Measurements from ENCODE around the gene RSPRY1. TPM values are rescaled to one million over a fixed set of nuclear protein-coding genes. Genes with fewer than 3 reads are reported as not detected.

Gene RSPRY1
- polyA plus RNA-seq, 2 of the 4 experiments (the other 2 are of a cell fraction): 32.2 to 50.0 TPM

GRCh38 chr16:57234707-57235092, 48.6 kb downstream of the RSPRY1 start:
- Histone ChIP-seq H3K27ac (no peak overlapping the region), H3K4me1 (no peaks in the 10 kb centered on the region), H3K4me3 (no peak overlapping the region), H3K4me2 (no peak overlapping the region), H3K9me3 (no peaks in the 10 kb centered on the region)
- no peak for TF ChIP-seq JUNB (IDR thresholded peaks at IDR 0.05)
- no peak for TF ChIP-seq POLR2AphosphoS2 (conservative IDR thresholded peaks at IDR 0.05; ENCODE audit: low read length)
- TF ChIP-seq MAFK (IDR thresholded peaks at IDR 0.05; ENCODE audit: partially characterized antibody): no peak
- no peak for TF ChIP-seq CBX8 (IDR thresholded peaks at IDR 0.05)
- no peak for TF ChIP-seq FOSL2 (IDR thresholded peaks at IDR 0.05)
- TF ChIP-seq FOSL2 (CRISPR knock-in tag; IDR thresholded peaks at IDR 0.05): no peak
- TF ChIP-seq RFX5 (IDR thresholded peaks at IDR 0.05): no peak
- TF ChIP-seq EHMT2 (IDR thresholded peaks at IDR 0.05; ENCODE audit: low read depth): no peak
- TF ChIP-seq ZSCAN20 (CRISPR knock-in tag; IDR thresholded peaks at IDR 0.05): no peak
- no peak for TF ChIP-seq HES2 (IDR thresholded peaks at IDR 0.05)
- no peak for TF ChIP-seq ZC3H11A (IDR thresholded peaks at IDR 0.05)
- no peak for TF ChIP-seq SREBF2 (IDR thresholded peaks at IDR 0.05)
- TF ChIP-seq HOXA7 (CRISPR knock-in tag; IDR thresholded peaks at IDR 0.05): no peak
- no peak for DNase-seq (ENCODE audit: low read depth in 1 of 2, low spot score in 1 of 2)
- ChIA-PET POLR2A (no interaction called here), CTCF (no interaction called here)
- ATAC-seq: no peak
- FAIRE-seq: no peak

GRCh38 chr16:57235128-57236021, 49.2 kb downstream of the RSPRY1 start:
- CTCF ChIA-PET: interaction anchor here (0.6 to 1.1 kb wide), 3 partner anchors 13 to 69 kb away, joined by 3 read pairs; no protein-coding TSS in a partner anchor
- Histone ChIP-seq H3K4me1 (no peaks in the 10 kb centered on the region), H3K9me3 (no peaks in the 10 kb centered on the region), H3K4me3 (no peak overlapping the region), H3K4me2 (no peak overlapping the region), H3K27ac (no peak overlapping the region)
- no peak for ATAC-seq
- no peak for DNase-seq (ENCODE audit: low read depth in 1 of 2, low spot score in 1 of 2)
- WGBS (ENCODE audit: missing lambda C conversion rate): 75% methylated on average over 8 of the region's 8 CpGs
- no peak for FAIRE-seq
- no peak for TF ChIP-seq FOSB (CRISPR knock-in tag; IDR thresholded peaks at IDR 0.05)
- no peak for TF ChIP-seq JUNB (IDR thresholded peaks at IDR 0.05)
- no peak for TF ChIP-seq SMC3 (IDR thresholded peaks at IDR 0.05)
- no peak for TF ChIP-seq TP53 (CRISPR knock-in tag; IDR thresholded peaks at IDR 0.05)
- TF ChIP-seq EHF (CRISPR knock-in tag; IDR thresholded peaks at IDR 0.05): no peak
- TF ChIP-seq REST (IDR thresholded peaks at IDR 0.05): no peak
- POLR2A ChIA-PET: interaction anchor here (1.6 kb wide), 1 partner anchor 10 kb away, joined by 4 read pairs; the partner anchor contains the start of gene ARL2BP

- CTCF ChIA-PET: interaction anchor here (0.8 to 1.1 kb wide), 3 partner anchors 10 to 69 kb away, joined by 3 read pairs; no protein-coding TSS in a partner anchor
- TF ChIP-seq EHF (CRISPR knock-in tag; IDR thresholded peaks at IDR 0.05): no peak
- no peak for TF ChIP-seq EHMT2 (IDR thresholded peaks at IDR 0.05; ENCODE audit: low read depth)
- TF ChIP-seq E2F6 (IDR thresholded peaks at IDR 0.05; ENCODE audit: borderline replicate concordance, low read depth): no peak
- TF ChIP-seq SREBF2 (IDR thresholded peaks at IDR 0.05): no peak
- TF ChIP-seq MAX (IDR thresholded peaks at IDR 0.05): no peak
- TF ChIP-seq TFCP2L1 (CRISPR knock-in tag; IDR thresholded peaks at IDR 0.05): no peak
- no peak for TF ChIP-seq SMC3 (IDR thresholded peaks at IDR 0.05)
- TF ChIP-seq KDM5A (IDR thresholded peaks at IDR 0.05): no peak
- TF ChIP-seq NPAS2 (CRISPR knock-in tag; IDR thresholded peaks at IDR 0.05; ENCODE audit: borderline replicate concordance): no peak
- no peak for TF ChIP-seq FOXS1 (CRISPR knock-in tag; IDR thresholded peaks at IDR 0.05)
- no peak for TF ChIP-seq ELK1 (IDR thresholded peaks at IDR 0.05; ENCODE audit: low read depth, low read length)
- TF ChIP-seq HDAC2 (IDR thresholded peaks at IDR 0.05): no peak
- no peak for TF ChIP-seq CEBPB (IDR thresholded peaks at IDR 0.05)
- TF ChIP-seq ATOH8 (CRISPR knock-in tag; IDR thresholded peaks at IDR 0.05; ENCODE audit: low read depth): no peak
- no peak for TF ChIP-seq TP53 (CRISPR knock-in tag; IDR thresholded peaks at IDR 0.05)
- no peak for TF ChIP-seq RCOR1 (IDR thresholded peaks at IDR 0.05; ENCODE audit: low read depth, low read length)
- TF ChIP-seq RFX5 (IDR thresholded peaks at IDR 0.05): no peak
These were observed 49.9 kb downstream of the RSPRY1 start for GRCh38 chr16:57236022-57236350.

More at GRCh38 chr16:57236022-57236350, 49.9 kb downstream of the RSPRY1 start:
- POLR2A ChIA-PET: interaction anchor here (1.6 kb wide), 1 partner anchor 9 kb away, joined by 4 read pairs; the partner anchor contains the start of gene ARL2BP
- no peak for ATAC-seq
- Histone ChIP-seq H3K27ac (no peak overlapping the region), H3K4me3 (no peak overlapping the region), H3K4me2 (no peak overlapping the region), H3K9me3 (no peaks in the 10 kb centered on the region), H3K4me1 (no peaks in the 10 kb centered on the region)
- no peak for FAIRE-seq
- DNase-seq (ENCODE audit: low read depth in 1 of 2, low spot score in 1 of 2): no peak
